ENCODE measurements around the gene TRIM2. TPM values are rescaled to one million over a fixed set of nuclear protein-coding genes. Genes with fewer than 3 reads are reported as not detected.

TRIM2 gene
- total RNA-seq, 1 experiment from 2014 or later: 41.4 TPM

DNA sequence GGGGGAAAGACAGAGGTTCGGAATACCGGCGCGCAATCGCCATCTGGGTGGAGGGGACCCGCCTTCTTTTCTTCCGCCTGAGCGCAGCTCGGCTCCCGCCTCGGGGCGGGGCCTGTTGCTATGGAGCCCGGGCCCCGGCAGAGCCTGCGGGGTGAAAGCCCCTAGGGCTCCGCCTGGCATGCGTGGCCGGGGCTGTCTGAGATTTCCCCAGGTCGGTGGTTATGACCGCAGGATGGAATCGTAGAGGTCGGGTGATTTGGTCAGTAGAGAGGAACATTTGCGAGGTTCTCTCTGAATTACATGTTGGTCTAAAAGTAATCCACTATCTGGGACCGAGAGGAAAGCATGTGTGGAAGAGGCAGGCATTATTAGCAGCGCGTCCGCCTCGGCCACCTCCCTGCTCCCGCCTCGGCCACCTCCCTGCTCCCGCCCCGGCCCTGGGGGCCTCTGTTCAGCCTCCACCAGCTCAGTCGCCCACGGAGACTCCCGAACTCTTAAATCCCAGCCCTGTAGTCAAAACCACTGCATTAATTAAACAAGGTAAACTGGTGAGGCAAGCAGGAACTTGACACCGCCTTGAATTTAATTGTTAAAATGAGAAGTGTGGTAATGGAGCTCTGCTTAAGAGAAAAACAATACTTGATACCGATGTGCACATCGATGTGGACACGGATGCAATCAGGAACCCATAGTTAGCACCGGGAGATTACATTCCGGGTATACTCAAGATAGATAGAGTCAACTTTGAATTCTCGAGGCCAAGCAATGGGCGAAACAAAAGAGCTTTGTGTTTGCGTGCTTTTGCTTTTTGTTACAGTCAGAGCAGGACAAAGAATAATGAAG lies 45.2 kb downstream of the TRIM2 start:
- ChIA-PET POLR2A (no interaction called here), CTCF (no interaction called here), RAD21 (ENCODE audit: low non-redundant PET in 1 of 2, low total read pairs in 2 of 2, uncharacterized antibody in 2 of 2, unreplicated experiment in 2 of 2) (interaction anchor here in 1 of 2 experiments (0.7 kb wide), 1 partner anchor 107 kb away, joined by 3 read pairs; no protein-coding TSS in a partner anchor)
- no peaks in the 10 kb centered on the region for H3K27me3 ChIP-seq (ENCODE audit: insufficient read depth, low read length)
- TF ChIP-seq SRF (IDR thresholded peaks at IDR 0.05; ENCODE audit: low read depth) (no peak), POLR2A (IDR thresholded peaks at IDR 0.05; ENCODE audit: borderline replicate concordance, extremely low read depth, insufficient read depth, insufficient read length) (peak; percentile 65), YY1 (IDR thresholded peaks at IDR 0.05; ENCODE audit: extremely low read depth, insufficient replicate concordance, low read depth, low read length) (no peak), ZFX (IDR thresholded peaks at IDR 0.05) (no peak; the same call in 1 of the 2 replicates), POLR2AphosphoS5 (IDR thresholded peaks at IDR 0.05; ENCODE audit: low read depth, low read length) (peak; percentile 35; the same call in 1 of the 2 replicates), JUND (IDR thresholded peaks at IDR 0.05) (no peak), EZH2phosphoT487 (IDR thresholded peaks at IDR 0.05; ENCODE audit: borderline replicate concordance) (no peak)
- TF ChIP-seq, protein P1, sequence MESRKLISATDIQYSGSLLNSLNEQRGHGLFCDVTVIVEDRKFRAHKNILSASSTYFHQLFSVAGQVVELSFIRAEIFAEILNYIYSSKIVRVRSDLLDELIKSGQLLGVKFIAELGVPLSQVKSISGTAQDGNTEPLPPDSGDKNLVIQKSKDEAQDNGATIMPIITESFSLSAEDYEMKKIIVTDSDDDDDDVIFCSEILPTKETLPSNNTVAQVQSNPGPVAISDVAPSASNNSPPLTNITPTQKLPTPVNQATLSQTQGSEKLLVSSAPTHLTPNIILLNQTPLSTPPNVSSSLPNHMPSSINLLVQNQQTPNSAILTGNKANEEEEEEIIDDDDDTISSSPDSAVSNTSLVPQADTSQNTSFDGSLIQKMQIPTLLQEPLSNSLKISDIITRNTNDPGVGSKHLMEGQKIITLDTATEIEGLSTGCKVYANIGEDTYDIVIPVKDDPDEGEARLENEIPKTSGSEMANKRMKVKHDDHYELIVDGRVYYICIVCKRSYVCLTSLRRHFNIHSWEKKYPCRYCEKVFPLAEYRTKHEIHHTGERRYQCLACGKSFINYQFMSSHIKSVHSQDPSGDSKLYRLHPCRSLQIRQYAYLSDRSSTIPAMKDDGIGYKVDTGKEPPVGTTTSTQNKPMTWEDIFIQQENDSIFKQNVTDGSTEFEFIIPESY (IDR thresholded peaks at IDR 0.05; ENCODE audit: extremely low read depth, insufficient replicate concordance, low read length): no peak
- TF ChIP-seq, protein P2, sequence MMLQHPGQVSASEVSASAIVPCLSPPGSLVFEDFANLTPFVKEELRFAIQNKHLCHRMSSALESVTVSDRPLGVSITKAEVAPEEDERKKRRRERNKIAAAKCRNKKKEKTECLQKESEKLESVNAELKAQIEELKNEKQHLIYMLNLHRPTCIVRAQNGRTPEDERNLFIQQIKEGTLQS (IDR thresholded peaks at IDR 0.05): no peak
- TF ChIP-seq, protein P3, sequence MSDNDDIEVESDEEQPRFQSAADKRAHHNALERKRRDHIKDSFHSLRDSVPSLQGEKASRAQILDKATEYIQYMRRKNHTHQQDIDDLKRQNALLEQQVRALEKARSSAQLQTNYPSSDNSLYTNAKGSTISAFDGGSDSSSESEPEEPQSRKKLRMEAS (IDR thresholded peaks at IDR 0.05): no peak; the same call in 1 of the 2 replicates
- peak overlapping the region; percentile 67 for H3K9ac ChIP-seq (ENCODE audit: low read length)
- ATAC-seq (peak; percentile 96), DNase-seq (ENCODE audit: low read depth, low spot score) (peak; percentile 29)
- no peaks in the 10 kb centered on the region for H3K9me2 ChIP-seq (ENCODE audit: insufficient read depth)
- H3K36me3 ChIP-seq (ENCODE audit: control insufficient read depth in 1 of 2, insufficient read depth in 2 of 2, low read length in 2 of 2): no peaks in the 10 kb centered on the region
- H3K27ac ChIP-seq (ENCODE audit: low read depth, low read length): peak overlapping the region; percentile 43
- H3K79me2 ChIP-seq (ENCODE audit: insufficient read depth, low read length): no peaks in the 10 kb centered on the region
- no peaks in the 10 kb centered on the region for H3K9me3 ChIP-seq (ENCODE audit: control insufficient read depth in 1 of 2, insufficient read depth in 1 of 2, low read depth in 1 of 2, low read length in 2 of 2)
- no peaks in the 10 kb centered on the region for H4K20me1 ChIP-seq (ENCODE audit: insufficient read depth)
- H3K4me3 ChIP-seq (replicated peaks in 1 of 2; ENCODE audit: low read depth in 1 of 2, low read length in 2 of 2): peak overlapping the region; percentile 55 to 66
- H2AFZ ChIP-seq (ENCODE audit: low read depth, low read length, poor library complexity, severe bottlenecking): peak overlapping the region; percentile 36
- H3K4me2 ChIP-seq (ENCODE audit: low read length): peak overlapping the region; percentile 91
- intact Hi-C loops (cut with micrococcal nuclease): no loop called here
- H3K4me1 ChIP-seq (ENCODE audit: control insufficient read depth in 1 of 2, insufficient read depth in 2 of 2, low read length in 2 of 2): peaks cover 17 to 21% of the 10 kb centered on the region in 2 experiments
- BruUV-seq (replicated peaks): TSS peak; percentile 42

Measured in HCT116 (cell line).